GM12801 (cell line): ENCODE data around the gene TELO2.

Experiments
- TF ChIP-seq, protein P1 (sequence below): IDR thresholded peaks from one replicate; pipeline ENCODE4 v1.5.1; 2011; ENCODE audit warnings: control low read depth; ENCODE audit not compliant: insufficient read length; ENCODE audit errors: extremely low read depth

Gene TELO2

DNA sequence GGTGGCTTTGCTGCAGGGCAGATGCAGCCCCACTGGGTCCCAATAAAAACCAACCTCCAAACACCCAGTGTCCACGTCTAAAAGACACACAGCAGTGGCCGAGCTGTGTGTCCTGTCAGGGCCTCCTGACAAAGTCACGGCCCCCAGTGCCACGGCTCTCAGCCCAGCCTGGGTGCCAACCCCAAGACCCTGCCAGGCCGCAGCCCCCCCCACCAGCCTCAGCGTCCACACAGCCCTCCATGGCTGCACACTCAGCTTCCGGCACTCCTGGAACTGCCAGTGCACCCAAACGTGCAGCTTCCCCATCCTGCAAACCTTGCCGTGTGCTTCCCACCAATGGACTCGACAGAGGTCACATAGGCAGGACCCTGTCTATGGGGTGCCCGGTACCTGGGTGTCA is 45.2 kb upstream of the TELO2 start:
- TF ChIP-seq, protein P1, sequence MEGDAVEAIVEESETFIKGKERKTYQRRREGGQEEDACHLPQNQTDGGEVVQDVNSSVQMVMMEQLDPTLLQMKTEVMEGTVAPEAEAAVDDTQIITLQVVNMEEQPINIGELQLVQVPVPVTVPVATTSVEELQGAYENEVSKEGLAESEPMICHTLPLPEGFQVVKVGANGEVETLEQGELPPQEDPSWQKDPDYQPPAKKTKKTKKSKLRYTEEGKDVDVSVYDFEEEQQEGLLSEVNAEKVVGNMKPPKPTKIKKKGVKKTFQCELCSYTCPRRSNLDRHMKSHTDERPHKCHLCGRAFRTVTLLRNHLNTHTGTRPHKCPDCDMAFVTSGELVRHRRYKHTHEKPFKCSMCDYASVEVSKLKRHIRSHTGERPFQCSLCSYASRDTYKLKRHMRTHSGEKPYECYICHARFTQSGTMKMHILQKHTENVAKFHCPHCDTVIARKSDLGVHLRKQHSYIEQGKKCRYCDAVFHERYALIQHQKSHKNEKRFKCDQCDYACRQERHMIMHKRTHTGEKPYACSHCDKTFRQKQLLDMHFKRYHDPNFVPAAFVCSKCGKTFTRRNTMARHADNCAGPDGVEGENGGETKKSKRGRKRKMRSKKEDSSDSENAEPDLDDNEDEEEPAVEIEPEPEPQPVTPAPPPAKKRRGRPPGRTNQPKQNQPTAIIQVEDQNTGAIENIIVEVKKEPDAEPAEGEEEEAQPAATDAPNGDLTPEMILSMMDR: no peak

- TF ChIP-seq, protein P1: no peak
Measured at GRCh38 chr16:1448536-1449116, 44.5 kb upstream of the TELO2 start.

DNA sequence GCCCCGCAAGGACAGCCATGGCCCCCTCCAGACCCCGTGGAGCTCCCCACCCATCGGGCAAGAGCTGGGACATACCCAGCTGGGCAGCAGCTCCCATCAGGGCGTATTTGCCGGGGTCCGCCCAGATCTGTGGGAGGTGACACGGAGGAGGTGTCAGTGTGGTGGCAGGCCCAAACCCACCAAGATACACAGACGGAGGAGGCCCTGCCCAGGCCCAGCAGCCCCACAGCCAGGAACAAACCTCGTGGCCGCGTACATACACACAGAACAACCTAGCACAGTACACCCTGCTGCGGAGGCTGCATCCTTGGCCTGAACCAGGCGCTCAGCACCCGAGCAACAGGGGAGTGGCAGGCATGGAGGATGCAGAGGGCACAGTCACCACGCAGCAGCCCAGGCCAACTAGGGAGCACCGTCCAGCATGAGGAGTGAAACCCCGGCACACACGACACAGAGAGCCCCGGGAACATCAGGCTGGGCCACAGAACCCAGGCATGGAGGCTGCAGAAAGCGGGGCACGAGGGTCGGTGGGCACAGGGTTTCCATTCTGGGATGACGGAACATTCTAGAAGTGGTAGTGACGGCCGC is 43.9 kb upstream of the TELO2 start:
- TF ChIP-seq, protein P1: no peak

GRCh38 chr16:1450218-1450617 is 42.9 kb upstream of the TELO2 start:
- TF ChIP-seq, protein P1: no peak

DNA sequence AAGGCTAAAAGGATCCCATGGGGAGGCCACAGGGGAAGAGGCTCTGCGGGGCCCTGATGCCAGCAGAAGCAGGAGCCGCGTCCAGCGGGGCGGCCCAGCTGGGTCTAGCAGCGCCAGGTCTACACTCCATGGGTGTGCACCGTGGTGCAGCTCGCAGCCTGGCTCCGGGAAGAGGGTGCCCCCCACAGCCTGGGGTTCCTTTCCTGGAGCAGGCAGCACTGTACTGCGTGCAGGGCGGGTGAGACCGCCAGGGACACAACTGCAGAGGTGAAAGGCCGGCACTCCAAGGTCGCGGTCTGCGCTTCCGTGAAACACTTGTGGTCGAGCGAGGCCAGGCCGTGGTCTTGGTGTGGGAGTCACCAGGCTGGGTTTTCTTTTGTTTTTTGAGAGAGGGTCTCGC is 42.3 kb upstream of the TELO2 start:
- TF ChIP-seq, protein P1: no peak

GRCh38 chr16:1451702-1452392 is 41.3 kb upstream of the TELO2 start:
- TF ChIP-seq, protein P1: no peak

- TF ChIP-seq, protein P1: no peak
Measured at GRCh38 chr16:1452530-1452929, 40.6 kb upstream of the TELO2 start.
